Suppressor macrophage (primary cell): ENCODE measurements around the gene C12orf43.
"Not testable (repeated sequence)": the region's sequence is repeated elsewhere in the genome, so short reads cannot be mapped to it uniquely, and the experiment has no call there.

Experiments used
- DNase-seq, 4 experiments: peaks; one replicate each; pipeline ENCODE4 v3.0.0-alpha.2; 2020 to 2022
- total RNA-seq, 17 experiments: gene quantifications; one replicate each; lab custom pipeline; 2026; ENCODE audit warnings: mixed read lengths in 6 of 17, inconsistent platforms in 3 of 17; lab: John Stamatoyannopoulos, UW

The C12orf43 gene, protein sequence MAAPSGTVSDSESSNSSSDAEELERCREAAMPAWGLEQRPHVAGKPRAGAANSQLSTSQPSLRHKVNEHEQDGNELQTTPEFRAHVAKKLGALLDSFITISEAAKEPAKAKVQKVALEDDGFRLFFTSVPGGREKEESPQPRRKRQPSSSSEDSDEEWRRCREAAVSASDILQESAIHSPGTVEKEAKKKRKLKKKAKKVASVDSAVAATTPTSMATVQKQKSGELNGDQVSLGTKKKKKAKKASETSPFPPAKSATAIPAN
- total RNA-seq: 7.5 to 17.9 (median 13.4) reads per million in 17 experiments

DNA sequence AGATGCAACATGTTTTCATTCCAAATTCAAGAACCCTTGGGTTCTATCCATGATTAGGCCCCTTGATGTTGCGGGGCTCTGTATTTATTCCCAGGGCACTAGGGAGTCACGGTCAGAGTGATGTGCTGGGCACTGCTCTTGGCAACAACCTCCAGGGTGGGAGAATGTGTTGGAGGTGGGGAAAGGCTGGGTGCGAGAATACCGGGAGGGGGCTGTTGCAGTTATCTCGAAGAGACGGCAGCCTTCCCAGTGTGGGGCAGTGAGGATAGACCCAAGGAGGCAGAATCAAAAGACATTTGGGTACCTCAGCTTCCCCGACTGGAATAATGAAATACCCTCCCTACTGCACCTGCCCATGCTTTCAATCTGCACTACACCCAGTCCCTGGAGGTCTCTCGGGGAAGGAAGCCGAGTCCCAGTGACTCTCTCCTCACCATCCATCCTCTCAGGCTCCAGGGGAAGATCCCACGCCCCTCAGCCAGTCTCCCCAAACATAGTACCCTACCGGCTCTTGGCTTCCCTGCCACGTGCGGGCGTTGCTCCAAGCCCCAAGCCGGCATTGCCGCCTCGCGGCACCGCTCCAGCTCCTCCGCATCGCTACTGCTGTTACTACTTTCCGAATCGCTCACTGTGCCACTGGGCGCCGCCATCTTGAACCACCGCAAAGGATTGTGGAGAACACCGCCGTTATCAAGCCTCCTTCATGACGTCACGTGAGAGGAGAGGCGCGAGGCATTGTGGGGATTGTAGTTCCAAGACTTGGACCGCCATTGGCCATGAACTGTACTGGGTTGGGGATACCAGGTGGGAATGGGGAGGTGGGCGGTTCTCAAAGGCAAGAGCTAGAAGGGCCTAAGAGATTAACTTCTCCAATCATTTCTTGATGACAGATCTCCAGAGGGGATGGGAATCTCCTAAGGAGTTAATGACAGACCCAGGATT, at the start of gene C12orf43:
TSS of gene C12orf43 (minus strand) at position 663 of the 942 bp plus-strand sequence. CDS start at position 650, 13 bp downstream.
- peak; percentile 93 to 95 (median 93) for DNase-seq

DNA sequence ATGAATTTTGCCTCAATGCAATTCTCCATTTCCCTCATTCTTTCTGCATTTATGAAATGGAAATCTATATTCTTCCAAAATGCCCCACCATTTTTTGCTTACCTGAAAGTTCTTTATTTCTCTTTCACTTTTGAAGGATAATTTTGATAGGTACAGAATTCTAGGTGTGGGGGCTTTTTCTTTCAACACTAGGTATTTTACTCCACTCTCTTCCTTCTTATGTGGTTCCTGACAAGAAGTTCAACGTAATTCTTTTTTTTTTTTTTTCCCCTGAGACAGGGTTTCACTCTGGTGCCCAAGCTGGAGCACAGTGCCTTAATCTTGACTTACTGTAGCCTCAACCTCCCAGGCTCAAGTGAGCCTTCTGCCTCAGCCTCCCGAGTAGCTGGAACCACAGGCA, 49.1 kb upstream of the C12orf43 start:
- DNase-seq: no peak

DNA sequence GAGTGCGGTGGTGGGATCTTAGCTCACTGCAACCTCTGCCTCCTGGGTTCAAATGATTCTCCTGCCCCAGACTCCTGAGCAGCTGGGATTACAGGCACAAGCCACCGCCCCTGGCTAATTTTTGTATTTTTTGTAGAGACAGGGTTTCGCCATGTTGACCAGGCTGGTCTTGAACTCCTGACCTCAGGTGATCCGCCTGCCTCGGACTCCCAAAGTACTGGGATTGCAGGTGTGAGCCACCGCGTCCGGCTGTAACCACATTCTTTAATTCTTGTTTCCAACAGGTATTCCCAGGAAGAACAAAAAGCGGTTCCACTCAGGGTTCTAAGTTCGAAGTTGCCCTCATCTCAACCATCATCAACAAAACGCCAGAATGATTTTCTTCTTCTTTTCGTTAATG, 48.3 kb upstream of the C12orf43 start:
- DNase-seq: not testable (repeated sequence)

DNA sequence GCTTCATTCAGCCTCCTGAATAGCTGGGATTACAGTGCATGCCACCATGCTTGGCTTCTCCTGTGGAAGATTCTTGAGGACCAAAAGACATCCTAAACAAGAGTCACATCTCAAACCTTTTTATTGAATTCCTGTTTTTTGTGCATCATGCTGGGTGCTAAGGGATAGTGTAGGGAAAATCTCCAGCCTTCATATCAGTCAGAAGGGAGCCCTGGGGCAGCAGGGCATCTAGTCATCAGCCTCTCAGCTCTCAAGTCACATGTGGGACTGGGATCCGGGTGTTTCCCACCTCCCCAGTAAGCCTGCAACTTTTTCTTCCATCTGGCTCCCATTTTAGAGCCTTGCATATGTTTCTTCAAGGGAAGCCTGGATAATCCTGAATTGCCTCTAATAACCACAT, 47.8 kb upstream of the C12orf43 start:
- DNase-seq: no peak

DNA sequence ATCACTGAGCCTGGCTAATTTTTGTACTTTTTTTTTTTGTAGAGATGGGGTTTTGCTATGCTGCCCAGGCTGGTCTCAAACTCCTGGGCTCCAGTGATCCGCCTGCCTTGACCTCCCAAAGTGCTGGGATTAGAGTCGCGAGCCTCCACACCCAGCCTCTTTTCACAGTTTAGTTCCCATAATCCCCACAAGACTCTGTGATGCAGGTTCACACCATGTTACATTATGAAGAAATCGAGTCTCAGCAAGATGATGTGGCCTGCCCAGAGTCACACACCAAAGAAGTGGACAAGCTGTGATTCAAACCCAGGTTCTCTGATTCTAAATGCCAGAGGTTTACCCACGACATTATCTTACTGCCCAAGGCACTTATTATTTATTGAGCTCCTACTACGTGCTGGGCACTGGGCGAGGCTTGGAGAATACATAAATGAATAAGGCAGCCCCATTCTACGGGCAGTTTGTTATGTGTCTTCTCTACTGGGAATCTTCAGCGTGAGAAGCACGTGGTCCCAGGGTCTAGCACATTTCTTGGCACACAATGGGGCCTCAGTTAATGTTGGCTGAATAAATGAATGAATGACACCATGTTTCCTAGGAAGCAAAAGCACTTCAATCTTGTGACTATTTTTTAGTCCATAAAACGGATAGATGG, 46.2 kb upstream of the C12orf43 start:
- no peak for DNase-seq

DNA sequence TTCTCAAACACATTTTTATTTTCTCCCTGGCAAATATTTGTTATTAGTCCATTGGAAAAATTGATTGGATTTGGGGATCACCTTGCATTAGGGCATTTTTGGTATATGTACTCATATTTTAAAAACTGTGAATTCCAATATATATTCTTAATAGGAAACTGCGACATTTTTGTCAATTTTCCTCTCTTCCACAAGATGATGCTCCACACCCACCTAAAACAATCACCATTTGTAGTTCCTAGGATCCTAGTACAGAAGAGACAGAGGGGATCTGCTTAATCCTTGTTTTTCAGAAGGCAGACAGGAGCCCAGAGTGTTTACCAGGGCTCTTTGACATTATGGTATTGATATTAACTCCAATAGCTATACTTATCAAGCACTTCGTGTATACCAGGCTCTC, 45.5 kb upstream of the C12orf43 start:
- peak in 3 of 4 experiments; percentile 23 to 49 (median 36) for DNase-seq

DNA sequence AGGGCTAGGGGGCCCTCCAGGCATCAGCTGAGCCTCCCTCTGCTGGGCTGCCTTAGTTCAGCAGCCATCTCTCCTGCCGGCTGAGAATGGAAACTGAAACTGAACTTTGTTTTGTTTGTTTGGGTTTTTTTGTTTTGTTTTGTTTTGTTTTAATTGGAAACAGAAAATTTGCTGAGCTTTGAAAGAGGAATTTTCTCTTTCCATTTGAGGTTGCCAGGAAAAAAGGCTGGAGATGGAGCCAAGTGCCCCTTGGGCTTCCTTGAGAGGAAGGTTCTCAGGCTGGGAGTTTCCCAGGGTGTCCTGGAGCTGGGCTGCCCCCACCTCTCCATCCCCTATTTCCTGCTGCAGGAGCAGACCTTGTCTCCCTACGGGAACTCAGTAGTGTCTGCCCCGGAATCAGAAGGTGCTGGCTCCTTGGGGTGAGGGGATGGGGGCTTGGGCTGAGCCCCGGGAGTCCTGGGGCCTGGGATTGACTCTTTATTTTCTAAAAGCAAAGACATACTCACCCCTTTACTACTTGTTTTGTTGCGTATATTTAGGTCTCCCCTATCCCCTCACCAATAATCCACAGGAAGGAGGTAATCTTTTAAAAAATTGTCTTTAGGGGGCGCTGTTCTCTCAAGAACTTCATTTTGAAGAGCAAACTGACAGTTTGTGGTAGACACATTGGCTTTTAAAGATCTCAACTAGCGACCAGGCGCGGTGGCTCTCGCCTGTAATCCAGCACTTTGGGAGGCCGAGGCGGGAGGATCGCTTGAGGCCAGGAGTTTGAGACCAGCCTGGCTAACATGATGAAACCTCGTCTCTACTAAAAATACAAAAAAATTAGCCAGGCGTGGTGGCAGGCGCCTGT, 44.1 kb upstream of the C12orf43 start:
- peak; percentile 63 to 93 (median 82) for DNase-seq

DNA sequence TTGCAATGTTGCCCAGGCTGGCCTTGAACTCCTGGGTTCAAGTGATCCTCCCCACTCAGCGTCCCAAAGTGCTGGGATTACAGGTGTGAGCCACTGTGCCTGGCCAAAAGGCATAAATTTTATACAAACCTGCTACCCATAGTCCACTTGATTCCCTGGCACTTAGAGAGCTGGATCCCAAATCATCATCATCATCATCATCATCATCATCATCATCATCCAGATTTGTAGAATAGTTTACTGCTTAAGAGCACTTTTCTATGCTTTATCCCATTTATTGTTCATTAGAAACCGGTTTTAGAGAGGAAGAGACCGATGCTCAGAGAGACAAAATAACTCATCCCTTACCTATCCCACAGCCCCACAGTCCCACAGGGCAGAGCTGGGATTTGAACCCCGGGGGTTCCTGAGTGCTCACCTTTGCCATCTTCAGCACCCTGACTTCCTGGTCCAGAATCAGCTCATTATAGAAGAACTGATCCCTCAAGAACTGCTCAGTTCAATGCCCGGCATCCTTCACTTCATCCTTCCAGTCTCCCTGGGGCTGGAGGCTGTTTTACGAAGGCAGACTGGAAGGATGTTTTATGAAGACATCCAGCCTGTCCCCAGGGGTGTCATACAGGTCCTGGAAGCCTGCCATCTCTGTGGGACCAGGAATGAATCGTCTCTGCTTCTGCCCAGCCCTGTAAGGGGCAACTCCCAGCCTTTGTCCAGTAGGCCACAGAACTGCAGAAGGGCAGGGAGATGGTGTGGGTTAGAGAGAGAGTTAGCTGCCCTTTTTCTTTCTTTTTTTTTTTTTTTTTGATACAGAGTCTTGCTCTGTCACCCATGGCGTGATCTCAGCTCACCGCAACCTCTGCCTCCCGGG, 43.0 kb upstream of the C12orf43 start:
- DNase-seq: no peak

DNA sequence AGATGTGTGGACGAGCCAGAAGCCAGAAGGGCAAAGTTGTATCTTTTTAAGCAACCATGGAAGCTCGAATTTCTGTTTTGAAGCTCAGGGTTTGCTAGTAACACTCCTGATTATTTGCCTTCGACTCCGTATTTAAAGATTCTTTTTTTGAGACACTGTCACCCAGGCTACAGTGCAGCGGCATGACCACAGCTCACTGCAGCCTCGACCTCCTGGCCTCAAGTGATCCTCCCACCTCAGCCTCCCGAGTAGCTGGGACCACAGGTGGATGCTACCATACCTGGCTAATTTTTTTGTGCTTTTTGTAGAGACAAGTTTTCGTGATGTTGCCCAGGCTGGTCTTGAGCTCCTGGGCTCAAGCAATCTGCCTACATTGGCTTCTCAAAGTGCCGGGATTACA, 41.5 kb upstream of the C12orf43 start:
- DNase-seq: no peak

DNA sequence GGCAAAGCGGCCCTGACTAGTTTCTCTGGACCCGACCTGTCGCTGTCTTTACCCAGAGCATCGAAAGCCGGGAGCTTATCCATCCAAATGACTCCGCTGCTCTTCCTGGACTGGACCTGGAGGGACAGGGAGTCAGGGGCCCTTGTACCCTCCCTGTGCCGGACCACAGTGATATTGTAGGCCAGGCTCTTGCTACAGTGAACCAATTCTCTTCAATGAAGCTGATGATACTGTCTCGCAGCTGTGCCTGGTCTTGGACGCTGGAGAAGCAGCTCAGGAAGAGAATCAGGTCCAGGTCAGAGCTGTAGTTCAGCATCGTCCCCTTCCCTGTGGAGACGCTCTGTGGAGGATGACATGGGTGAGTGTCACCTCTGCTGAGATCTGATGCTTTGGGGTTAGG, 37.4 kb upstream of the C12orf43 start:
- no peak for DNase-seq

DNA sequence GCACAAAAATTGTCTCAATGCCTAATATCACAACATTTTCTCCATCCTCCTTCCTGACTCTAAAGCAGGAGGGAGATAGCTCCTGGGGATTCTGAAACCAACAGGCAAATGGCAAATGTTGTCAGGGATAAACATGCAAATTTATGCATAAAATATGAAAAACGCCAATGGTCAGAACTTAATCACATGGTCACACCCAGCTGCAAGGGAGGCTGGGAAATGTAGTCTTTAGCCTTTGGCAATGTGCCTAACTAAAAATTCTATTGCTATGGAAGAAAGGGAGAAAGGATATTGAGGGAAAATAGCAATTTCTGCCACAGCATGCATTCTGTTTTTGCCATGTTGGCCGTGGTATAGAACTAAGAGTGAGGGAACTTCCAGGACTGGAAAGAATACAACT, 34.4 kb upstream of the C12orf43 start:
- DNase-seq: peak in 1 of 4 experiments; percentile 9

DNA sequence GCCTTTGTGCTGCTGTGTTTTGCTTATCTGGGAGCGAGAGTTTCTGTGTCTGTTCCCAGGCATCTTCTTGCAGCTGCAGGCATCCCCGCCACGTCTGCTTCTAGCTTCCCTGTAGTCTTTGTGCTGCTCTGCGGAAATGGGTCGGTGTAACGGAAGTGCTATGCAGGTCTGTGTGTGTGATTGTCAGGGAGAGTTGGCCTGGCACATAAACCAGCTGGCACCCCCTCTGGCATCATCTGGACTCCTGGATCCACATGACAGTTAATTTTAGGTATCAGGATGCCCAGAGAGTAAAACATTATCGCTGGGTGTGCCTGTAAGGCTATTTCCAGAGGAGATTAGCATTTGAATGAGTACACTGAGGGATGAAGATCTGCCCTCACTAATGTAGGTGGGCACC, 32.2 kb upstream of the C12orf43 start:
- no peak for DNase-seq

DNA sequence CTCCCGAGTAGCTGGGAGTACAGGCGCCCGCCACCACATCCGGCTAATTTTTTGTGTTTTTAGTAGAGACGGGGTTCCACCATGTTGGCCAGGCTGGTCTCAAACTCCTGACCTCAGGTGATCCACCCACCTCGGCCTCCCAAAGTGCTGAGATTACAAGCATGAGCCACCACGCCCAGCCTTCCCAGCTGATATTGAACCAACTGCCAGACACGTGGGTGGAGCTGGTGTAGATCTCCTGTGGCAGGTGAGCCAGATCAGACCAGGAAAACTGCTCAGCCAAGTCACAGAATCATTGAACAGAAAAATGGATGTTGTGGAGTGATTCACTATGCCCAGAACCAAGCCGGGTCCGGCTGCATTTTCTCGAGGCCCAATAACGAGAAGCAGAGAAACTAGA, 31.1 kb upstream of the C12orf43 start:
- DNase-seq: not testable (repeated sequence)

DNA sequence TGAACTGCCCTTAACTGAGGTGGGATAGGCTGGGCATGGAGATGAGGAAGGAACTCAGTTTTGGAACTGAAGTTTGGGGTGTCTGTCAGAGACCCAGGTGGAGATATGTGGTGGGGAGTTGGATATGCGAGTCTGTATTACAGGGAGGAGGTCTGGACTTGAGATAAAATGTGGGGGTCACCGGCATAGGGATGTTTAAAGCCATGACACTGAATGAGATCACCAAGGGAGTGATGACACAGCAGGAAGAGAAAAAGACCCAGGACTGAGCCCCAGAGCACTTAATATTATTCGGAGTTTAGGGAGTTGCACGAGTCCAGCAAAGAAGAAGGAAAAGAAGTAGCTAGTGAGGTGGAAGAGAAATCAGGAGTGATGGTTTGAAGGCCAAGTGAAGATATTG, 26.8 kb upstream of the C12orf43 start:
- no peak for DNase-seq

DNA sequence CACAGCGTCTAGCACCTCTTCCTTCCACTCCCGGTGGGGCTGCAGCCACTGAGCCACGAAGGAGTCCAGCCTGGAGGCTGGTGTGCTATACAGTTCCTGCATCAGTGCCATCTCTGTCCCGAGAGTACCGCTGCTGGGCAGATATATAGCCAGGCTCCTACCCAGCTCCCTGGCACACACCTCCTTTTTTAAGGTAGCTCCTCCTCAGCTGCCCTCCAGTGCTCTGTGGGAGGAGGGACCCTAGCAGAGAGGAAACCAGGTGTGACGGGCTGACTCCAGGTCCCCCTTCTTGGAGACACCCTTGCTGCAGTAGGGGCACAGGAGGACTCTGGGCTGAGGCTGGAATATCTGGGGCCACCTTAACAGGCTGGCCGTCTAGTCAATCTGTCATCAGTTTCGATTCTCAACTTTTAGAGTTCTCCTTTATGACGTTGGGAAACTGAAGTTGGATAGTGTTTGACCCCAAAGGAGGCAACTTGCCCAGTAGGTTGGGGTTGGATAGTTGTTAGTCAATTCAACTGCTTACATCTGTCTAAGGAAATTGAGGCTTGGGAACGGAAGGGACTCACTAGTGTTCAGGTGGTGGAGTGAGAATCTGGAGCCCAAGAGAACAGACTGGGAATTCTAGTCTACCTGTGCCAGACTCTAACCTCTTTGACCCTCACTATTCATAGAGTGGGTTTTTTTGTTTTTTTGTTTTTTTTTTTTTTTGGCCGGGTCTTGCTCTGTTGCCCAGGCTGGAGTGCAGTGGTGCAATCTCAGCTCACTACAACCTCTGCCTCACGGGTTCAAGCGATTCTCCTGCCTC, 22.8 kb upstream of the C12orf43 start, which contains the start of gene OASL:
TSS of gene OASL (minus strand) at position 386 of the 808 bp plus-strand sequence. CDS start at position 111, 275 bp downstream.
- peak; percentile 71 to 86 (median 80) for DNase-seq

DNA sequence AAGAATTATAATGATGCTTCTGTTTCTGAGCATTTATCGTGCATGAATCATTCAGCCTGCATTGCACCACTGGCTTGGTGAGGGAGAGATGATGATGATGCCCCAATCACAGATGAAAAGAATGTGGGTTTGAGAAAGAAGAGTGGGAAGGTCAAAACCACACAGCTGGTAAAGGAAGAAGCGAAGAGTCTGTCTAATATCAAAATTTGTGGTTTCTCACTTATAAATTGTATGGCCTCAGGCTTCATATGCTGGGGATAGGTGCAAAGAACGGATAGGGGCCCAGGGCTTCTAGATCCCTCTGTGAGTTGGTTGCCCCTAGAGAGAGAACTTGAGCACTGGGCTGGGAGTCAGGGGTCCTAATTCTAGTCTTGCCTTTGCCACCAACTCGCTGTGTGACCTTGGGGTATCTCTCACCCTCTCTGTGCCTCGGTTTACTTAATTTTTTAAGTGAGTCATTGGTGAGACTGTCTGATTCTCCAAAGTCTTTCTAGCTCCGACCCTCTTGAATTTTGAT, 20.6 kb upstream of the C12orf43 start:
- DNase-seq: peak; percentile 29 to 64 (median 32)

DNA sequence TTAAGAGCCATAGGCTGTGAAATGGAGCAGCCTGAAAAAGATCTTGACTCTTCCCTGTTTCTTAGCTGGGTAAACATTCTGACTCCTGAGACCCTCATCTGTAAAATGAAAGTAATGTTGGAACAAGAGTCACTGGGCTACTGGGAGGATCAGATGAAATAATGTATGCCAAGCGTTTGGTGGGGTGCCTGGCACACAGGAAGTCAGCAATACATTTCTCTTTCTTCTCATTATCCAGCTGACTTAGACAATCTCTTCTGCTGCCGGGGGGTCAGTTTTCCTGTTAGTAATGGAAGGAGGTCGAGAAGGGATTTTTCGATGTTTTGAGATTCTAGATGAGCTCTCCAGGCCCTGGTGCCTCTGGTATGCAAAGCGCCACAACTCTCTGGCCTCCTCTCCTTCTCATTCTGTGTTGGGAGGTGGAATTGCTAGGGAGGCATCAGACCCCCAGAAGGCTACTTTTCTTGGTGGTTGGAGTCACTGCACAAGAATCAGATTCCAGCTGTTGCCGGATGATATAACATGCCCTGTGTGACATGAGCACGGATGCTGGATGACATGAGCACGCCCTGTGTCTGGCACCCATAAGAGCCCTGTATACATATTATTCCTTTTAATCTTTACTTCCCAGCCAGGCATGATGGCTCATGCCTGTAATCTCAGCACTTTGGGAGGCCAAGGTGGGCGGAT, 18.5 kb upstream of the C12orf43 start:
- DNase-seq: no peak

DNA sequence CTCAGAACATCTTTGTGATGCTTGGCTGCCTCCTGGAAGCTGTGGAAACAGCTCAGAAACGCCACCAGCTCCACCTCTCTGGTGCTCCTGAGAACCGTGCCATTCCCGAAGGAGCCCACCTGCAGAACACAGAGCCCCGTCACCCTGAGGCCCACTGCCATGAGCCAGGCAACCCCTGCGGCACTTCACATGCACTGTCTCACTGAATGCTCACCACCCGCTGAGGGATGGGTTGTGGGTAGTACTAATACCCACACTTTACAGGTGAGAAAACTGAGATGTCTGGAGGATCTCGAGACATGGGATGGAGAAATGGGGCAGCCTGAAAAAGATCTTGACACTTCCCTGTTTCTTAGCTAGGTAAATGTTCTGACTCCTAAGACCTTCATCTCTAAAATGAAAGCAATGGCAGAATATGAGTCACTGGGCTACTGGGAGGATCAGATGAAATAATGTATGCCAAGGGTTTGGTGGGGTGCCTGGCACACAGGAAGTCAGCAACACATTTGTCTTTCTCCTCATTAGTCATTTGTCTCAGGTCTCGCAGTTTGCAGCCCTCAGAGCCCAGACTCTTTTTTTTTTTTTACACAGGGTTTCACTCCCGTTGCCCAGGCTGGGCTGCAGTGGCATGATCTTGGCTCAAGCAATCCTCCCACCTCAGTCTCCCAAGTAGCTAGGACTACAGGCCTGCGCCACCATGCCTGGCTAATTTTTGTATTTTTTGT, 17.5 kb upstream of the C12orf43 start:
- peak; percentile 41 to 66 (median 45) for DNase-seq
